ENCODE measurements around the gene SORCS1.
A peak's percentile ranks its signal among the peaks of the same experiment; 100 is the strongest.

SORCS1 gene

DNA sequence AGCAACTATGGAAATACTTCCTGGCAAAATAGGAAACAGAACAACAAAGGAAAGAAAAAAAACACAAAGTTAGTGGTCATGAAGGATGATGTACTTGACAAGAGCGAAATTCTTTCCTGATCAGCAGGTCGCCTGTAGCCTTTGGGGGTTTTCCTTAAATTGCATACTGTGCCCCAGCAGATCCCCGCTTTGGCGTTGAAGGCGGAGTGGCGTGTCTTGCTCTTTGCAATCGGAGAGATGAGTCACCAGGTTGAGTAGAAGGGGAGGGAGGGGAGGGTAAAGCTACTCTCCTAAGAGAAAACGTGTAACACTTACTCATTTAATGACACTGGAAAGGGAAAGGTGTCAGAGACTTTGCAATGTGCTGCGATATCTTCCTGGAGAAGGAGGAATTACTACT is 587.2 kb downstream of the SORCS1 start:
- peak; percentile 17 for DNase-seq (ENCODE audit: low read depth)
- no peak overlapping the region for H3K4me3 ChIP-seq (ENCODE audit: low read depth, low read length)
- TF ChIP-seq, protein P1, sequence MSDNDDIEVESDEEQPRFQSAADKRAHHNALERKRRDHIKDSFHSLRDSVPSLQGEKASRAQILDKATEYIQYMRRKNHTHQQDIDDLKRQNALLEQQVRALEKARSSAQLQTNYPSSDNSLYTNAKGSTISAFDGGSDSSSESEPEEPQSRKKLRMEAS (IDR thresholded peaks at IDR 0.05; ENCODE audit: low read depth, low read length): no peak
- TF ChIP-seq MYC (IDR thresholded peaks at IDR 0.05; ENCODE audit: low read depth, low read length) (no peak), POLR2A (IDR thresholded peaks at IDR 0.05; ENCODE audit: extremely low read depth, insufficient read length) (no peak)
- TF ChIP-seq, protein P2, sequence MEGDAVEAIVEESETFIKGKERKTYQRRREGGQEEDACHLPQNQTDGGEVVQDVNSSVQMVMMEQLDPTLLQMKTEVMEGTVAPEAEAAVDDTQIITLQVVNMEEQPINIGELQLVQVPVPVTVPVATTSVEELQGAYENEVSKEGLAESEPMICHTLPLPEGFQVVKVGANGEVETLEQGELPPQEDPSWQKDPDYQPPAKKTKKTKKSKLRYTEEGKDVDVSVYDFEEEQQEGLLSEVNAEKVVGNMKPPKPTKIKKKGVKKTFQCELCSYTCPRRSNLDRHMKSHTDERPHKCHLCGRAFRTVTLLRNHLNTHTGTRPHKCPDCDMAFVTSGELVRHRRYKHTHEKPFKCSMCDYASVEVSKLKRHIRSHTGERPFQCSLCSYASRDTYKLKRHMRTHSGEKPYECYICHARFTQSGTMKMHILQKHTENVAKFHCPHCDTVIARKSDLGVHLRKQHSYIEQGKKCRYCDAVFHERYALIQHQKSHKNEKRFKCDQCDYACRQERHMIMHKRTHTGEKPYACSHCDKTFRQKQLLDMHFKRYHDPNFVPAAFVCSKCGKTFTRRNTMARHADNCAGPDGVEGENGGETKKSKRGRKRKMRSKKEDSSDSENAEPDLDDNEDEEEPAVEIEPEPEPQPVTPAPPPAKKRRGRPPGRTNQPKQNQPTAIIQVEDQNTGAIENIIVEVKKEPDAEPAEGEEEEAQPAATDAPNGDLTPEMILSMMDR (IDR thresholded peaks at IDR 0.05; ENCODE audit: low read depth, low read length): no peak

DNA sequence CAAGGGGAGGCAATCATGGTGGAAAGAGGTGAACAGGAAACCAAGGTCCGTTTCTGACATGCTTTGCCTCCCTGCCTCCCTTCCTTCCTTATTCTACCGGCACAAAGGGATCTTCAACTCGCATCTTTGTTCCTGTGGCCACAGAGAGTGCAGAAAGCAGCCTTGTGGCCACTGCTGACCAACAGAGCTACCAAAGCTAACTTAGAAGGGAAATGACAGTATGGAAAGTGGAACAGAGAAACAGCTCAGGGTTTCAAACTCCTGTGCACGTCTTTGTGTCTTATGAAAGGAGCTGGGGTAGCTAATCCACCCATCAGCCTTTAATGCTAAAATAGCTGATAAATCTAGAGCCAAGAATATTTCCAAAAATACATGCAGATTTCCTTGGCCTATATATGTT is 588.0 kb downstream of the SORCS1 start:
- TF ChIP-seq MYC (IDR thresholded peaks at IDR 0.05; ENCODE audit: low read depth, low read length) (no peak), POLR2A (IDR thresholded peaks at IDR 0.05; ENCODE audit: extremely low read depth, insufficient read length) (no peak)
- TF ChIP-seq, protein P1 (IDR thresholded peaks at IDR 0.05; ENCODE audit: low read depth, low read length): no peak
- TF ChIP-seq, protein P2 (IDR thresholded peaks at IDR 0.05; ENCODE audit: low read depth, low read length): no peak
- DNase-seq (ENCODE audit: low read depth): no peak
- H3K4me3 ChIP-seq (ENCODE audit: low read depth, low read length): no peak overlapping the region

DNA sequence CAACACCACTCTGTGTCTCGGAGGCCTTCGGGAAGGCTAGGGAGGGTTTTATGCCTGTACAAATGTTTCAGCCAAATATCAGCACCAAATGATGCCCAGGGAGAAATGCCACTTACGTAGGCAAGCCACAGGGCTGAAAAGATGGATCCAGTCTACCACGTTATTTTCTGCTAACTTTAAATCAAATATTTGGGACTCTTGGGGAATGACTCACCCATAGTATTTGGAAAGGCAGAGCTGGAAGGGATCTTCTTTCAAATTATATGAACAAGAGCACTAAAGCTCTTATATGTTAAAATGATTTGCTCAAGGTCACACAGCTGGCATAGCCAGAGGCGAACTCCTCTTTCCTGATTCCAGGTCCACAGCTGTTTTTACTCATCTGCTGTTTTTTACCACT is 591.4 kb downstream of the SORCS1 start:
- TF ChIP-seq POLR2A (IDR thresholded peaks at IDR 0.05; ENCODE audit: extremely low read depth, insufficient read length): no peak
- no peak for TF ChIP-seq MYC (IDR thresholded peaks at IDR 0.05; ENCODE audit: low read depth, low read length)
- TF ChIP-seq, protein P2 (IDR thresholded peaks at IDR 0.05; ENCODE audit: low read depth, low read length): no peak
- TF ChIP-seq, protein P1 (IDR thresholded peaks at IDR 0.05; ENCODE audit: low read depth, low read length): no peak
- H3K4me3 ChIP-seq (ENCODE audit: low read depth, low read length): no peak overlapping the region
- no peak for DNase-seq (ENCODE audit: low read depth)

DNA sequence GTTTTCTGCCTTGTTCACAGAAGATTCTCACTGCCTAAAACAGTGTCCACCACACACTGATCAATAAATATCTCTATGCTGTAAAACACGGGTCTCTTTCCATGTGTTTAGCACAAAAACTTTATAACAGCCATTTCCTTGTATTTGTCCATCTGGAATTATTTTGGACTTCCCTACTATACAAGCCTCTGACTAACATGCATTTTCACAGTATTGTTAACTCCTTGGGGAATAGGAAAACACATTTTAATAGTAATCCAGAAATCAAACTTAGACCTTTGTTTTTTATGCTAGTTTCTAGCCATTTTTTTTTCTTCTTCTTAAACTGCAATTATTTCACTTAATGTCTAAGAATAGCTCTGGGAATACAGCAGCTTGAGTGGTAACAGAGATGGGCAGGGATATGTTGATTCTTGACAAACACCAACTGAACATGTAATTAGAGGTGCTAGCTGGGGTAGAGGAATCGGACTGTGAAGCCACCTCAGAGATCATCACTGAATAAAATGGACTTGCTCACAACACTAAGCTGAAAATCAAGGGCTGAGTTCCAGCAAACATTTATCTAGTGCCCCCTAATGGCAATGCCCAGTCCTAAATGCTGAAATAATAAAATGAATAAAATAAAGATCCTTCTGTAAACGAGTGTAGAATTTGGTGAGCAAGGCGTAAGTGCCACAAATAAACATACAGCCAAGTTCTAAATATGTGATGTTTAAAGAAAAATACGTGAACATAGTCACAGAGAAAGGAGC is 593.1 kb downstream of the SORCS1 start:
- DNase-seq (ENCODE audit: low read depth): peak; percentile 42
- TF ChIP-seq, protein P1 (IDR thresholded peaks at IDR 0.05; ENCODE audit: low read depth, low read length): no peak
- no peak for TF ChIP-seq POLR2A (IDR thresholded peaks at IDR 0.05; ENCODE audit: extremely low read depth, insufficient read length)
- TF ChIP-seq MYC (IDR thresholded peaks at IDR 0.05; ENCODE audit: low read depth, low read length): no peak
- TF ChIP-seq, protein P2 (IDR thresholded peaks at IDR 0.05; ENCODE audit: low read depth, low read length): peak; percentile 54
- H3K4me3 ChIP-seq (ENCODE audit: low read depth, low read length): no peak overlapping the region

DNA sequence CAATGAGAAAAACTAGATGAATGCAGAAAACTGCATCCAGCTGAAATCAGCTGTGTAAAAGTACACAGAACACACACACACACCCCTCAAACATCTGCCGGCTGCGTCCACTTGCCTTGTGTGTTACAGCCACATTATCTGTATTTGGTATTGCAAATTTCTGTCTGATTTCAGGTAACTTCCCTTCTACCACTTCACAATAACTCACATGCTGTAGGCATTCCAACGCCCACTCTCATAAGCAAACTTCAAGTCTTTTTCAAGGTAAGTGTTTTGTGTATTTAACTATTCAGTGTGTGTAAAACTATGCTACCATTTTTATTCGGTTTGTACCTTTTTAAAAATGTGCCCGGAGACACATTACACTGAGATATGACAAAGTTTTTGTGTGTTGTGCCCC is 594.2 kb downstream of the SORCS1 start:
- H3K4me3 ChIP-seq (ENCODE audit: low read depth, low read length): no peak overlapping the region
- TF ChIP-seq MYC (IDR thresholded peaks at IDR 0.05; ENCODE audit: low read depth, low read length) (no peak), POLR2A (IDR thresholded peaks at IDR 0.05; ENCODE audit: extremely low read depth, insufficient read length) (no peak)
- TF ChIP-seq, protein P2 (IDR thresholded peaks at IDR 0.05; ENCODE audit: low read depth, low read length): no peak
- DNase-seq (ENCODE audit: low read depth): no peak

All from NB4 (cell line).